Panc1 (cell line): Measurements from ENCODE around the gene NOP16. TPM values are rescaled to one million over a fixed set of nuclear protein-coding genes. Genes with fewer than 3 reads are reported as not detected.

Source experiments
- ATAC-seq: fragments of 200-7000 bp; cut with Tn5 transposase; 2 replicates; pipeline ENCODE4 v1.9.1; 2020; ENCODE audit warnings: mild to moderate bottlenecking, moderate library complexity
- BruUV-seq: library from RNA; stranded (reverse); fragments of 400-500 nt; replicated peaks from 2 replicates; lab custom pipeline; 2021; lab: Mats Ljungman, UMichigan
- CTCF ChIA-PET: fragments of 300-600 bp; sonication (Branson Sonifier 250); formaldehyde crosslinking; loops from one replicate; lab custom pipeline; 2022; ENCODE audit warnings: antibody characterized with exemption; lab: Charles Lee
- POLR2A ChIA-PET: fragments of 300-600 bp; sonication (Branson Sonifier 250); formaldehyde crosslinking; loops from one replicate; lab custom pipeline; 2022; ENCODE audit warnings: antibody characterized with exemption; lab: Charles Lee
- DNase-seq: peaks from one replicate; pipeline ENCODE4 v3.0.0-alpha.2; 2010; ENCODE audit warnings: low read depth, low spot score
- H3K27ac ChIP-seq: 2 replicates; pipeline ENCODE4 v1.5.1; 2011; ENCODE audit warnings: mild to moderate bottlenecking, low read length, inconsistent platforms
- H3K27me3 ChIP-seq: fragments of 200-500 bp; sonication (Bioruptor generic); 2 replicates; pipeline ENCODE4 v1.6.0; 2014; ENCODE audit warnings: low read length, inconsistent platforms; ENCODE audit not compliant: control insufficient read depth, insufficient read depth
- H3K36me3 ChIP-seq: fragments of 200-500 bp; sonication (Bioruptor generic); 2 replicates; pipeline ENCODE4 v1.5.1; 2014; ENCODE audit warnings: inconsistent platforms, mild to moderate bottlenecking, low read length, moderate library complexity; ENCODE audit not compliant: control insufficient read depth, insufficient read depth
- H3K4me1 ChIP-seq: 2 replicates; pipeline ENCODE4 v1.5.1; 2011; ENCODE audit warnings: inconsistent platforms, mild to moderate bottlenecking, low read length, moderate library complexity; ENCODE audit not compliant: control insufficient read depth, insufficient read depth
- H3K4me3 ChIP-seq, 2 experiments: 2 replicates each; pipeline ENCODE4 v1.5.1; 2011 to 2012; ENCODE audit warnings: low read depth in 2 of 2, low read length in 2 of 2, mild to moderate bottlenecking in 2 of 2, inconsistent platforms in 1 of 2, moderate library complexity in 1 of 2
- H3K9me3 ChIP-seq: fragments of 200-500 bp; sonication (Bioruptor generic); 2 replicates; pipeline ENCODE4 v1.5.1; 2014; ENCODE audit warnings: low read depth, mild to moderate bottlenecking, inconsistent platforms, low read length, moderate library complexity; ENCODE audit not compliant: control insufficient read depth, insufficient read depth
- POLR2AphosphoS5 ChIP-seq: IDR thresholded peaks from 2 replicates; pipeline ENCODE4 v1.6.1; 2012; ENCODE audit warnings: mild to moderate bottlenecking, low read depth, low read length, moderate library complexity
- SIN3A ChIP-seq: IDR thresholded peaks from 2 replicates; pipeline ENCODE4 v1.6.1; 2012; ENCODE audit warnings: low read depth, mild to moderate bottlenecking, low read length, moderate library complexity, borderline replicate concordance; ENCODE audit not compliant: insufficient read depth
- TCF7L2 ChIP-seq: IDR thresholded peaks from 2 replicates; pipeline ENCODE4 v1.6.1; 2011; ENCODE audit warnings: mild to moderate bottlenecking, low read depth, low read length, inconsistent platforms
- in situ Hi-C: cut with HindIII; loops from 2 replicates; pipeline ENCODE4 v1.10.0; 2016; ENCODE audit warnings: low sequenced_read_pairs, low pct_unique_long_range_greater_than_20kb
- intact Hi-C: fragments of 100-400 bp; cut with micrococcal nuclease; formaldehyde crosslinking; loops from one replicate; pipeline ENCODE4 v1.10.0; 2022; ENCODE audit not compliant: unreplicated experiment
- total RNA-seq: library from RNA; stranded (reverse); gene quantifications from one replicate; pipeline ENCODE4 v1.2.1, GENCODE V29; 2021; ENCODE audit not compliant: unreplicated experiment
- TF ChIP-seq, protein P1 (sequence below): fragments of 450-650 bp; IDR thresholded peaks from 2 replicates; pipeline ENCODE4 v1.5.1; 2017; ENCODE audit warnings: mild to moderate bottlenecking
- TF ChIP-seq, protein P2 (sequence below), 2 experiments: IDR thresholded peaks; 2 replicates each; pipeline ENCODE4 v1.6.1; 2011 to 2012; ENCODE audit warnings: low read depth in 2 of 2, control low read depth in 1 of 2, low read length in 1 of 2, mild to moderate bottlenecking in 1 of 2, moderate library complexity in 1 of 2; ENCODE audit not compliant: insufficient read depth in 1 of 2

NOP16 gene
- total RNA-seq, 1 experiment from 2014 or later = 76.2 TPM

DNA sequence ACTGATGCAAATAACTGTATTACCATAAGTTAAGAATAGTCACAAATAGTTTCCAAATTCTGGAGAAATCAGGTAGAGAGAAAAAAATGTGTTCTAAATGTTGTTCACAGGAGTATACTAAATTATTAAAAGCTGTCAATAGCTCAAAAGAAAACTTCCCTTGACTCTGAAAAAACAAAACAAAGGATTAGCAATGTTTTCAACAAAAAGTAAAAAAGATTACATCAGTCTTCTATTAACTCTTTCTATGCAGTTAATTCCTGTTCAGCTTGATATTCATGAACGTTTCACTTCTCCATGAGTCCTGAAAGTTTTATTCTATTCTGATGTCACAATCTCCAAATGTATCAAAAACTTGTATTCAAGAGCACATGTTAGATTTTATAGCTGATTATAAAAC, 37.4 kb upstream of the NOP16 start:
- ATAC-seq (no peak), DNase-seq (no peak)
- POLR2A ChIA-PET = no interaction called here
- in situ Hi-C loops = no loop called here
- Histone ChIP-seq H3K4me3 (no peak overlapping the region), H3K36me3 (no peaks in the 10 kb centered on the region), H3K27ac (no peak overlapping the region), H3K4me1 (peaks cover 10% of the 10 kb centered on the region), H3K27me3 (no peaks in the 10 kb centered on the region), H3K9me3 (no peaks in the 10 kb centered on the region)
- BruUV-seq = no TSS peak
- TF ChIP-seq, protein P1, sequence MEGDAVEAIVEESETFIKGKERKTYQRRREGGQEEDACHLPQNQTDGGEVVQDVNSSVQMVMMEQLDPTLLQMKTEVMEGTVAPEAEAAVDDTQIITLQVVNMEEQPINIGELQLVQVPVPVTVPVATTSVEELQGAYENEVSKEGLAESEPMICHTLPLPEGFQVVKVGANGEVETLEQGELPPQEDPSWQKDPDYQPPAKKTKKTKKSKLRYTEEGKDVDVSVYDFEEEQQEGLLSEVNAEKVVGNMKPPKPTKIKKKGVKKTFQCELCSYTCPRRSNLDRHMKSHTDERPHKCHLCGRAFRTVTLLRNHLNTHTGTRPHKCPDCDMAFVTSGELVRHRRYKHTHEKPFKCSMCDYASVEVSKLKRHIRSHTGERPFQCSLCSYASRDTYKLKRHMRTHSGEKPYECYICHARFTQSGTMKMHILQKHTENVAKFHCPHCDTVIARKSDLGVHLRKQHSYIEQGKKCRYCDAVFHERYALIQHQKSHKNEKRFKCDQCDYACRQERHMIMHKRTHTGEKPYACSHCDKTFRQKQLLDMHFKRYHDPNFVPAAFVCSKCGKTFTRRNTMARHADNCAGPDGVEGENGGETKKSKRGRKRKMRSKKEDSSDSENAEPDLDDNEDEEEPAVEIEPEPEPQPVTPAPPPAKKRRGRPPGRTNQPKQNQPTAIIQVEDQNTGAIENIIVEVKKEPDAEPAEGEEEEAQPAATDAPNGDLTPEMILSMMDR = no peak
- TF ChIP-seq TCF7L2 (no peak), SIN3A (no peak), POLR2AphosphoS5 (no peak)
- TF ChIP-seq, protein P2, sequence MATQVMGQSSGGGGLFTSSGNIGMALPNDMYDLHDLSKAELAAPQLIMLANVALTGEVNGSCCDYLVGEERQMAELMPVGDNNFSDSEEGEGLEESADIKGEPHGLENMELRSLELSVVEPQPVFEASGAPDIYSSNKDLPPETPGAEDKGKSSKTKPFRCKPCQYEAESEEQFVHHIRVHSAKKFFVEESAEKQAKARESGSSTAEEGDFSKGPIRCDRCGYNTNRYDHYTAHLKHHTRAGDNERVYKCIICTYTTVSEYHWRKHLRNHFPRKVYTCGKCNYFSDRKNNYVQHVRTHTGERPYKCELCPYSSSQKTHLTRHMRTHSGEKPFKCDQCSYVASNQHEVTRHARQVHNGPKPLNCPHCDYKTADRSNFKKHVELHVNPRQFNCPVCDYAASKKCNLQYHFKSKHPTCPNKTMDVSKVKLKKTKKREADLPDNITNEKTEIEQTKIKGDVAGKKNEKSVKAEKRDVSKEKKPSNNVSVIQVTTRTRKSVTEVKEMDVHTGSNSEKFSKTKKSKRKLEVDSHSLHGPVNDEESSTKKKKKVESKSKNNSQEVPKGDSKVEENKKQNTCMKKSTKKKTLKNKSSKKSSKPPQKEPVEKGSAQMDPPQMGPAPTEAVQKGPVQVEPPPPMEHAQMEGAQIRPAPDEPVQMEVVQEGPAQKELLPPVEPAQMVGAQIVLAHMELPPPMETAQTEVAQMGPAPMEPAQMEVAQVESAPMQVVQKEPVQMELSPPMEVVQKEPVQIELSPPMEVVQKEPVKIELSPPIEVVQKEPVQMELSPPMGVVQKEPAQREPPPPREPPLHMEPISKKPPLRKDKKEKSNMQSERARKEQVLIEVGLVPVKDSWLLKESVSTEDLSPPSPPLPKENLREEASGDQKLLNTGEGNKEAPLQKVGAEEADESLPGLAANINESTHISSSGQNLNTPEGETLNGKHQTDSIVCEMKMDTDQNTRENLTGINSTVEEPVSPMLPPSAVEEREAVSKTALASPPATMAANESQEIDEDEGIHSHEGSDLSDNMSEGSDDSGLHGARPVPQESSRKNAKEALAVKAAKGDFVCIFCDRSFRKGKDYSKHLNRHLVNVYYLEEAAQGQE (IDR thresholded peaks at IDR 0.05; ENCODE audit: insufficient read depth in 1 of 2, low read depth in 2 of 2, low read length in 1 of 2) = no peak
- intact Hi-C loops = no loop called here
- CTCF ChIA-PET = no interaction called here

DNA sequence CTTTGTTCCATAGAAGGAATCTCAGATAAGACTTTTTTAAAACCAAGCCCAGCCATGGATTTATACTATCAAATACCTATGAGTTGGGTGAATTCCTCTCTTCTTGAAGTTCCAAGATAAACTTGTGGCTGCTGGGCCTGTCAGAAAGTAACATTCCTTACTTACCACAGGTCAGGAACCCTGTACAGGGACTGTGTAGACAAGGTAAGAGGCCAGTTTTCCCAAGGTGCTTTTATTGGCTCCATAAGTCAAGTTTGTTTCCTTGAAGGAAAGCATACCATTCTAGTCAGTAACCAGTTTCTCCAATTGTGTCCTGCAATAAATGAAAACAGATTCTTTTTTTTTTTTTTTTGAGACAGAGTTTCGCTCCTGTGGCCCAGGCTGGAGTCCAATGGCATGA, 36.7 kb upstream of the NOP16 start:
- POLR2A ChIA-PET = no interaction called here
- H3K27ac ChIP-seq = no peak overlapping the region
- BruUV-seq = no TSS peak
- no peak overlapping the region for H3K4me3 ChIP-seq
- CTCF ChIA-PET = no interaction called here
- H3K36me3 ChIP-seq = no peaks in the 10 kb centered on the region
- peaks cover 4% of the 10 kb centered on the region for H3K4me1 ChIP-seq
- no peaks in the 10 kb centered on the region for H3K27me3 ChIP-seq
- H3K9me3 ChIP-seq = no peaks in the 10 kb centered on the region
- intact Hi-C loops = no loop called here
- ATAC-seq = no peak
- TF ChIP-seq, protein P2 (IDR thresholded peaks at IDR 0.05; ENCODE audit: insufficient read depth in 1 of 2, low read depth in 2 of 2, low read length in 1 of 2) = no peak
- TF ChIP-seq POLR2AphosphoS5 (no peak), SIN3A (no peak), TCF7L2 (no peak; the same call in 1 of the 2 replicates)
- TF ChIP-seq, protein P1 = no peak
- DNase-seq = no peak
- in situ Hi-C loops = no loop called here
